ENCODE data around the gene ZBTB7B. TPM values are rescaled to one million over a fixed set of nuclear protein-coding genes. Genes with fewer than 3 reads are reported as not detected.

Gene ZBTB7B
- total RNA-seq, 1 donor from 2014 or later = 77.6 TPM

DNA sequence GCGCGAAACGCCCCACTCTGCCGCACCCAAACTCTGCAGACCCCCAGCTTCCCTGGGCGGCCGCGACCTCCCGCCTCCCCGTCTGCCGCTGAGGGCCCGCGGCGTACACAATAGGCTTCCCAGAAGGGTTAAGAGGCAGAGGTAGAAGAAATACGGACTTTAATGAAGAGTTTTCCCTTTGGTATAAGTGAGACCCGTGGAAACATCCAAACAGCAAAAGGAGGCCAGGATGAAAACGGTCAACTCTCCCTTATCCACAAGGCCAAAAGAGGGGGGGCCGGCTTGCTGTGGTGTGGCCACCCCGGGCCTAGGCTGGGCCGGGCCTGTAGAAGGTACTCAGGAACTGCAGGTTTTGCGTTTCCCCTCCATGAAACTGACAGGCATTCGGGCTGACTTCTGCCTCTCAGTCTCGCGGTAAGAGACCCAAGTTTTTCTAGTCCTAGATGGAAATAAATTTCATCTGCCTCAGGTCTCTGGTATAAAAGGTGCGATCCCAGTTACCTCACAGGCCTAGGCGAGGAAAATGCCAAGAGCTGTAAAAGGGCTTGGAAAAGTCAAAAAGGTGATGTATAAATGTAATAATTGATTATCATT, 40.3 kb upstream of the ZBTB7B start:
- no peaks in the 10 kb centered on the region for H3K27me3 ChIP-seq
- peak overlapping the region; percentile 97 for H3K27ac ChIP-seq
- H3K4me1 ChIP-seq = peaks cover 40% of the 10 kb centered on the region
- H3K4me3 ChIP-seq = peak overlapping the region; percentile 73 to 91
- TF ChIP-seq POLR2AphosphoS5 (IDR thresholded peaks at IDR 0.05; ENCODE audit: insufficient read depth in 1 of 2, low read depth in 1 of 2) (no peak), POLR2A (IDR thresholded peaks at IDR 0.05) (no peak)
- TF ChIP-seq, protein P1, sequence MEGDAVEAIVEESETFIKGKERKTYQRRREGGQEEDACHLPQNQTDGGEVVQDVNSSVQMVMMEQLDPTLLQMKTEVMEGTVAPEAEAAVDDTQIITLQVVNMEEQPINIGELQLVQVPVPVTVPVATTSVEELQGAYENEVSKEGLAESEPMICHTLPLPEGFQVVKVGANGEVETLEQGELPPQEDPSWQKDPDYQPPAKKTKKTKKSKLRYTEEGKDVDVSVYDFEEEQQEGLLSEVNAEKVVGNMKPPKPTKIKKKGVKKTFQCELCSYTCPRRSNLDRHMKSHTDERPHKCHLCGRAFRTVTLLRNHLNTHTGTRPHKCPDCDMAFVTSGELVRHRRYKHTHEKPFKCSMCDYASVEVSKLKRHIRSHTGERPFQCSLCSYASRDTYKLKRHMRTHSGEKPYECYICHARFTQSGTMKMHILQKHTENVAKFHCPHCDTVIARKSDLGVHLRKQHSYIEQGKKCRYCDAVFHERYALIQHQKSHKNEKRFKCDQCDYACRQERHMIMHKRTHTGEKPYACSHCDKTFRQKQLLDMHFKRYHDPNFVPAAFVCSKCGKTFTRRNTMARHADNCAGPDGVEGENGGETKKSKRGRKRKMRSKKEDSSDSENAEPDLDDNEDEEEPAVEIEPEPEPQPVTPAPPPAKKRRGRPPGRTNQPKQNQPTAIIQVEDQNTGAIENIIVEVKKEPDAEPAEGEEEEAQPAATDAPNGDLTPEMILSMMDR (IDR thresholded peaks at IDR 0.05) = no peak
- intact Hi-C loops (cut with DNase I) = loop anchor here (5.0 to 10.0 kb wide), 2 partner anchors 55 to 103 kb away; partner anchors contain the start of gene EFNA4
- DNase-seq (ENCODE audit: extremely low spot score in 2 of 2) = no peak
- H3K36me3 ChIP-seq = peaks cover 0 to 45% of the 10 kb centered on the region in 2 donors
- H3K9me3 ChIP-seq = no peaks in the 10 kb centered on the region

DNA sequence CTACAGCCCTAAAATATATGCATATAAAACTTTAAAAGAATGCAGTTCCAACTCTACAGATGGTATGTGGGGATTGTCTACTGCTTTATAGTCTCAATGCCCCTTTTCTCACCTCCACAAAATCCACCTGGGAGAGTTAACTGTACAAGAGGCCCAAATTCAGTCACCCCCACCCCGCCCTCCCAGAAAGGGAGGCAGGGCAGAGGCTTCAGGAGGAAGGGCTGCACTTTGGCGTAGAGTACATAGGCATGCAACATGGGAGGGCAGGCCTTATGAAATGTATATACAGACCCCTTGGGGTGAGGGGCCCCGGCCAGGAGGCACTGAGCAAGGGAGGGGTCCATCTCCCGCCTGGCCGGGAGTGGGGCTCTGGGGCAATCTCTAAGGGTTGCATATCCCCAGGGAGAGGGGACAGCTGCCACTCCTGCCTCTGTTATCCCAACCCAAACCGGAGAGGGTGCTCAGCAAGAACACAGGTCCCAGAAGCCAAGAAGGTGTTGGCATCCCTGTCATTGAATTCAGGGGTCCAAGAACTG, 39.7 kb upstream of the ZBTB7B start:
- peaks cover 42% of the 10 kb centered on the region for H3K4me1 ChIP-seq
- TF ChIP-seq, protein P1 (IDR thresholded peaks at IDR 0.05) = no peak
- TF ChIP-seq POLR2AphosphoS5 (IDR thresholded peaks at IDR 0.05; ENCODE audit: insufficient read depth in 1 of 2, low read depth in 1 of 2) (no peak), POLR2A (IDR thresholded peaks at IDR 0.05) (no peak)
- H3K9me3 ChIP-seq = no peaks in the 10 kb centered on the region
- peak overlapping the region; percentile 97 for H3K27ac ChIP-seq
- peak overlapping the region in 1 of 2 donors; percentile 91 for H3K4me3 ChIP-seq
- peaks cover 0 to 45% of the 10 kb centered on the region in 2 donors for H3K36me3 ChIP-seq
- H3K27me3 ChIP-seq = no peaks in the 10 kb centered on the region
- intact Hi-C loops (cut with DNase I) = loop anchor here (5.0 to 10.0 kb wide), 2 partner anchors 54 to 102 kb away; partner anchors contain the start of gene EFNA4
- DNase-seq (ENCODE audit: extremely low spot score in 2 of 2) = no peak

DNA sequence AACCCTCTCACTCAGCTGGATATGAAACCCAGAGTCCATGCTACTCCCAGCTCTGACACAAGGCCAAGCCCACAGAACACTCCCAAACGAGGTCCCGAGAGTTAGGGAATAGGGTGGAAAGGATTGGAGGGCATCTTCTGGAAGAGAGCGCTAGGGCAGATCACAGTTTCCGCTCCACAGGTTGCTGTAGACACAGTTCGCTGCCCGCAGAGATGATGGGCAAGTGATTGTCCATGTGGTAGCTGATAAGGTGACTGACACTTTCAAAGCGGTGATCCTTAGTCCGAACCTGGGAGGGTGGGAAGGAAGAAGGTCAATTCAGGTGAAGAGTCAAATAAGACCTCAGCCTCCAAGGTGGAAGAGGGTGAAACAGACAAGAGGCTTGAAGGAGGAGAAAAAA, 39.0 kb upstream of the ZBTB7B start:
- no peaks in the 10 kb centered on the region for H3K9me3 ChIP-seq
- TF ChIP-seq POLR2A (IDR thresholded peaks at IDR 0.05) = no peak
- H3K27ac ChIP-seq = no peak overlapping the region
- peaks cover 44% of the 10 kb centered on the region for H3K4me1 ChIP-seq
- no peaks in the 10 kb centered on the region for H3K27me3 ChIP-seq
- H3K4me3 ChIP-seq = no peak overlapping the region
- intact Hi-C loops (cut with DNase I) = loop anchor here (5.0 to 10.0 kb wide), 2 partner anchors 54 to 101 kb away; partner anchors contain the start of gene EFNA4
- no peak for DNase-seq (ENCODE audit: extremely low spot score in 2 of 2)
- H3K36me3 ChIP-seq = peaks cover 0 to 41% of the 10 kb centered on the region in 2 donors

DNA sequence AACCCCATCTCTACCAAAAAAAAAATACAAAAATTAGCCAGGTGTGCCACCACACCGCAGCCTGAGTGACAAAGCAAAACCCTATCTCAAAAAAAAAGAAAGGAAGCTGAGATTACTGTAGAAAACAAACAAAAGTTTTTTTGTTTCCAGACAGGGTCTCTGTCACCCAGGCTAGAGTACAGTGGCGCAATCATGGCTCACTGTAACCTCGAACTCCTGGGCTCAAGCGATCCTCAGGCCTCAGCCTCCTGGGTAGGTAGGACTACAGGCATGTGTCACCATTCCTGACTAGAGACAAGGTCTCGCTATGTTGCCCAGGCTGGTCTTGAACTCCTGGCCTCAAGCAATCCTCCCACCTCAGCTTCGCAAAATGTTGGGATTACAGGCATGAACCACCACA, 38.2 kb upstream of the ZBTB7B start:
- peaks cover 51% of the 10 kb centered on the region for H3K4me1 ChIP-seq
- no peaks in the 10 kb centered on the region for H3K27me3 ChIP-seq
- intact Hi-C loops (cut with DNase I) = loop anchor here (5.0 to 10.0 kb wide), 2 partner anchors 53 to 100 kb away; partner anchors contain the start of gene EFNA4
- H3K36me3 ChIP-seq = peaks cover 0 to 37% of the 10 kb centered on the region in 2 donors
- H3K9me3 ChIP-seq = no peaks in the 10 kb centered on the region
- DNase-seq (ENCODE audit: extremely low spot score in 2 of 2) = no peak
- no peak overlapping the region for H3K4me3 ChIP-seq
- no peak for TF ChIP-seq POLR2A (IDR thresholded peaks at IDR 0.05)
- no peak for TF ChIP-seq POLR2AphosphoS5 (IDR thresholded peaks at IDR 0.05; ENCODE audit: insufficient read depth in 1 of 2, low read depth in 1 of 2)
- TF ChIP-seq, protein P1 (IDR thresholded peaks at IDR 0.05) = no peak
- H3K27ac ChIP-seq = no peak overlapping the region

DNA sequence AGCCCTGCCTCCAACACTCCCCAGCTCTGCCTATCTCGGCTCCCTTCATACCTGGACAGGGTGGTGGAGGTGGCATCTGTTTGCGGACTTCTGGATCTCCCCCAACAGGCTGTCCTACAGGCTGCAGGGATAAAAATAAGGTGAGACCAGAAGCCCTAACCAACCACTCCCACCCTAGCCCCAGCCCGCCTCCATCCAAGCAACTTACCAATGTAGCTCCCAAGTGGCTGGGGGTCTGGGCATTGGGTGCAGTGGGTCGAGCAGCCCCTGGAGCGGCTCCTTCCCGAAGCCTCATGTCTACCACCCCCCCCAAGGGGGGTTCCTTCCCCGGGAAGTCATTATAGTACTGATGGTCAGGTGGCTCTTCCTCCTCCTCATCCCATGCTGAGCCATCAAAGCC, 36.5 kb upstream of the ZBTB7B start:
- intact Hi-C loops (cut with DNase I) = loop anchor here (5.0 to 10.0 kb wide), 2 partner anchors 36 to 99 kb away; partner anchors contain the start of genes EFNA4 and ZBTB7B

More for the DNA sequence above, 36.5 kb upstream of the ZBTB7B start:
- Histone ChIP-seq H3K27ac (no peak overlapping the region), H3K27me3 (no peaks in the 10 kb centered on the region), H3K4me1 (peaks cover 53% of the 10 kb centered on the region), H3K9me3 (no peaks in the 10 kb centered on the region), H3K36me3 (peaks cover 0 to 37% of the 10 kb centered on the region in 2 donors), H3K4me3 (no peak overlapping the region)
- no peak for DNase-seq (ENCODE audit: extremely low spot score in 2 of 2)
- TF ChIP-seq, protein P1 (IDR thresholded peaks at IDR 0.05) = no peak
- no peak for TF ChIP-seq POLR2A (IDR thresholded peaks at IDR 0.05)
- no peak for TF ChIP-seq POLR2AphosphoS5 (IDR thresholded peaks at IDR 0.05; ENCODE audit: insufficient read depth in 1 of 2, low read depth in 1 of 2)
